ENCODE measurements around the gene CLTB.

- TF ChIP-seq POU2F2 (IDR thresholded peaks at IDR 0.05; ENCODE audit: borderline replicate concordance, low read depth, low read length) (no peak), MXI1 (IDR thresholded peaks at IDR 0.05; ENCODE audit: low read depth, low read length) (no peak), CBX3 (IDR thresholded peaks at IDR 0.05; ENCODE audit: borderline replicate concordance, low read depth) (no peak), CEBPB (IDR thresholded peaks at IDR 0.05; ENCODE audit: borderline replicate concordance in 1 of 2, low read depth in 2 of 2, low read length in 2 of 2) (no peak), ZBTB33 (IDR thresholded peaks at IDR 0.05) (no peak), SP1 (IDR thresholded peaks at IDR 0.05; ENCODE audit: low read depth, low read length) (no peak), GABPA (IDR thresholded peaks at IDR 0.05; ENCODE audit: low read depth) (no peak)
- TF ChIP-seq, protein P1, sequence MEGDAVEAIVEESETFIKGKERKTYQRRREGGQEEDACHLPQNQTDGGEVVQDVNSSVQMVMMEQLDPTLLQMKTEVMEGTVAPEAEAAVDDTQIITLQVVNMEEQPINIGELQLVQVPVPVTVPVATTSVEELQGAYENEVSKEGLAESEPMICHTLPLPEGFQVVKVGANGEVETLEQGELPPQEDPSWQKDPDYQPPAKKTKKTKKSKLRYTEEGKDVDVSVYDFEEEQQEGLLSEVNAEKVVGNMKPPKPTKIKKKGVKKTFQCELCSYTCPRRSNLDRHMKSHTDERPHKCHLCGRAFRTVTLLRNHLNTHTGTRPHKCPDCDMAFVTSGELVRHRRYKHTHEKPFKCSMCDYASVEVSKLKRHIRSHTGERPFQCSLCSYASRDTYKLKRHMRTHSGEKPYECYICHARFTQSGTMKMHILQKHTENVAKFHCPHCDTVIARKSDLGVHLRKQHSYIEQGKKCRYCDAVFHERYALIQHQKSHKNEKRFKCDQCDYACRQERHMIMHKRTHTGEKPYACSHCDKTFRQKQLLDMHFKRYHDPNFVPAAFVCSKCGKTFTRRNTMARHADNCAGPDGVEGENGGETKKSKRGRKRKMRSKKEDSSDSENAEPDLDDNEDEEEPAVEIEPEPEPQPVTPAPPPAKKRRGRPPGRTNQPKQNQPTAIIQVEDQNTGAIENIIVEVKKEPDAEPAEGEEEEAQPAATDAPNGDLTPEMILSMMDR (IDR thresholded peaks at IDR 0.05 in 2 of 3, conservative IDR thresholded peaks at IDR 0.05 in 1 of 3; ENCODE audit: control insufficient read depth in 2 of 3, extremely low read depth in 1 of 3, insufficient read depth in 1 of 3, low read depth in 3 of 3, low read length in 3 of 3) = no peak
- TF ChIP-seq, protein P2, sequence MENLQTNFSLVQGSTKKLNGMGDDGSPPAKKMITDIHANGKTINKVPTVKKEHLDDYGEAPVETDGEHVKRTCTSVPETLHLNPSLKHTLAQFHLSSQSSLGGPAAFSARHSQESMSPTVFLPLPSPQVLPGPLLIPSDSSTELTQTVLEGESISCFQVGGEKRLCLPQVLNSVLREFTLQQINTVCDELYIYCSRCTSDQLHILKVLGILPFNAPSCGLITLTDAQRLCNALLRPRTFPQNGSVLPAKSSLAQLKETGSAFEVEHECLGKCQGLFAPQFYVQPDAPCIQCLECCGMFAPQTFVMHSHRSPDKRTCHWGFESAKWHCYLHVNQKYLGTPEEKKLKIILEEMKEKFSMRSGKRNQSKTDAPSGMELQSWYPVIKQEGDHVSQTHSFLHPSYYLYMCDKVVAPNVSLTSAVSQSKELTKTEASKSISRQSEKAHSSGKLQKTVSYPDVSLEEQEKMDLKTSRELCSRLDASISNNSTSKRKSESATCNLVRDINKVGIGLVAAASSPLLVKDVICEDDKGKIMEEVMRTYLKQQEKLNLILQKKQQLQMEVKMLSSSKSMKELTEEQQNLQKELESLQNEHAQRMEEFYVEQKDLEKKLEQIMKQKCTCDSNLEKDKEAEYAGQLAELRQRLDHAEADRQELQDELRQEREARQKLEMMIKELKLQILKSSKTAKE (IDR thresholded peaks at IDR 0.05; ENCODE audit: low read depth, poor library complexity, severe bottlenecking) = no peak
- TF ChIP-seq, protein P3, sequence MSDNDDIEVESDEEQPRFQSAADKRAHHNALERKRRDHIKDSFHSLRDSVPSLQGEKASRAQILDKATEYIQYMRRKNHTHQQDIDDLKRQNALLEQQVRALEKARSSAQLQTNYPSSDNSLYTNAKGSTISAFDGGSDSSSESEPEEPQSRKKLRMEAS (IDR thresholded peaks at IDR 0.05; ENCODE audit: low read depth, low read length) = no peak
Measured at GRCh38 chr5:176356179-176356566, 60.2 kb downstream of the CLTB start.

All from GM12878 (cell line).